NCI-H1105 (cell line): ENCODE measurements around the gene SGK1.
"Not testable (repeated sequence)": the region's sequence is repeated elsewhere in the genome, so short reads cannot be mapped to it uniquely, and the experiment has no call there.

Experiments used
- DNase-seq: peaks from one replicate; lab custom pipeline; 2025; lab: John Stamatoyannopoulos, UW

The SGK1 gene

DNA sequence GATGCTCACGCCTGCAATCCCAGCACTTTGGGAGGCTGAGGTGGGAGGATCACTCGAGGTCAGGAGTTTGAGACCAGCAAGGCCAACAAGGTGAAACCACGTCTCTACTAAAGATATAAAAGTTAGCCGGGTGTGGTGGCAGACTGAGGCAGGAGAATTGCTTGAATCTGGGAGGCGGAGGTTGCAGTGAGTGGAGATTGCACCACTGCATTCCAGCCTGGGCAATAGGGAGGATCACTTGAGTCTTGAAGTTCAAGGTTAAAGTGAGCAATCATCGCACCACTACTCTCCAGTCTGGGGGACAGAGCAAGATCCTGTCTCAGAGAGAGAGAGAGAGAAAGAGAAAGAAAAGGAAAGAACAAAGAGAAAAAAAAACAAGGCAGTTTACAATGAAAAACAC, 13.5 kb downstream of the SGK1 start:
- DNase-seq: not testable (repeated sequence)

- no peak for DNase-seq
Observed at GRCh38 chr6:134303891-134304290, 14.0 kb downstream of the SGK1 start.

DNA sequence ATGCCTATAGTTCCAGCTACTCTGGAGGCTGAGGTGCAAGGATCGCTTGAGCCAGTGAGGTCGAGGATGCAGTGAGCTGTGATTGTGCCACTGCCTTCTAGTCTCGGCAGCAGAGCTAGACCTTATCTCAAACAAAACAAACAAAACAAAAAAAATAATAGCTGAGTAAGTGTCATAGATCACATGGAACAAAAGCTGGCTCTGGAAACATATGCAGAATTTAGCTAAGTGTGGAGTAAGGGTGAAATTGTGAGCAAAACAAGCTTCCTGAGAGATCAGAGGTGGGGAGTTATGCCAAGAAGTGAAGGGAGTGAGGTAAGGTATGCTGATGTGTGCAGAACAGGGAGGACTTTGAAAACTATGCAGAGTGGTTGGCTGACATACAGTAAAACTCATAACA, 18.7 kb downstream of the SGK1 start:
- no peak for DNase-seq

DNA sequence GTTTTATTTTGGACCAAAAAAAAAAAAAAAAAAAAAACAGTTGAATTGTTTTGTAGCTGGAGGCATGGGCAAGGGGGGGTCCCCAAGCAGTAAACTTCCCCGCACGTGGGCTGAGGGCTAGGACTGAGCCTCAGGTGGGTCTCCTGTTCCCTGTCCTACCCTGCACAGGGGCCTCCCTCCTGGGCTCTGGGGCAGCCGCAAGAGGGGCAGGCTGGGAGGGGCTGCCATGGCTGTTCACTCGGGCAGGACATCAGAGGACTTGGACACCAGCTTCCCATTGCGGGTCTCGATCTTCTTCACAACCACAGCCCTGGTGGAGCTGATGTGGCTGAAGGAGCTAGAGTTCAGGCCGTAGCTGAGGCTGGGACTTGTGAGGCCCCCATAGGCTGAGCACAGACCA, 21.1 kb downstream of the SGK1 start:
- DNase-seq: no peak

GRCh38 chr6:134295953-134296553, 21.9 kb downstream of the SGK1 start:
- no peak for DNase-seq

GRCh38 chr6:134293659-134294161, 24.2 kb downstream of the SGK1 start:
- no peak for DNase-seq

- DNase-seq: no peak
Observed at GRCh38 chr6:134291156-134291555, 26.8 kb downstream of the SGK1 start.

- DNase-seq: no peak
Observed at GRCh38 chr6:134289204-134289575, 28.7 kb downstream of the SGK1 start.

- no peak for DNase-seq
Observed at GRCh38 chr6:134288538-134289203, 29.2 kb downstream of the SGK1 start.

GRCh38 chr6:134287859-134288537, 29.9 kb downstream of the SGK1 start:
- DNase-seq: no peak

DNA sequence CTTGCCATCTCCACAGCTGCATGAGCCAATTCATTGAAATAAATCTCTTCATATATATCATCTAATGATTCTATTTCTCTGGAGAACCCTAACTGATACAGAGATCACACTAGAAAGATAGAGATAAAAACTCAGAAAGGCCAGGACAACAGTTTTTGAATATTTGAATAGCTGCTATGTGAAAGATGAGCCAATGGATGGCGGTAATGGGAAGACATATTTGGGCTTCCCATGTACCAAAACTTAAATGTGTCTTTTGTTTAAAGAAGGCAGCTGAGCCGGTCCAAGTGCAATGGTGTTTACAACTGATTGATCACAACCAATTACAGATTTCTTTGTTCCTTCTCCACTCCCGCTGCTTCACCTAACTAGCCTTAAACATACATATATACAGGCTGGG, 35.1 kb downstream of the SGK1 start:
- DNase-seq: no peak

DNA sequence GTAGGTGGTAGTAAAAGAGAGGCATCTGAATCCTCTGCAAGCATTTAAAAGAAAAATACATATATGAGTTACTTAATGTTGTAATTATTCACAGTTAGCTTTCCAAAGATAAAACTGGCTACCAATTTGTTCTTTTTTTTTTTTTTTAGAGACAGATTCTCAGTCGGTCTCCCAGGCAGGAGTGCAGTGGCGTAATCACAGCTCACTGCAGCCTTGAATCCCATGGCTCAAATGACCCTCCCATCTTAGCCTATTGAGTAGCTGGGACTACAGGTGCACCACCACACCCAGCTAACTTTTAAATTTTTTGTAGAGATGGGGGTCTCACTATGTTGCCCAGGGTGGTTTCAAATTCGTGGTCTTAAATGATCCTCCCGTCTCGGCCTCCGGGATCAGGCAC, 36.5 kb downstream of the SGK1 start:
- no peak for DNase-seq

DNA sequence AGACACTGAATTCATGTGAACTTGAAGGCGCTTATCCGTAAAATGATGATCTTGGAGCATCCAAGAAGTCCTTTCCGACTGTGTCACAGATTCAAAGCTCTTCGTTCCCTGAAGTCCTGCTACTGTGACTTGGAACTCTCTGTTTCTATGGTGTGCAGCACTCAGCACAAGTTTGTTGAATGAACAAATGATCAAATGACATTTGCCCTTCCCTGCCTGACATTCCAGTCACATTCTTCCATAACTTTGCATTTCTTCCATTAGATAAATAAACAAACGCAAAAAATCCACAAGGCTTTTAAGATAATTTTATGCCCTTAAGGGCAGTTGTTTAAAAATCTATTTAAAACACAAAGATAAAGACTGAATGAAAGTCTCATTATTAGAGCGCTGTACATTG, 39.9 kb downstream of the SGK1 start:
- no peak for DNase-seq

DNA sequence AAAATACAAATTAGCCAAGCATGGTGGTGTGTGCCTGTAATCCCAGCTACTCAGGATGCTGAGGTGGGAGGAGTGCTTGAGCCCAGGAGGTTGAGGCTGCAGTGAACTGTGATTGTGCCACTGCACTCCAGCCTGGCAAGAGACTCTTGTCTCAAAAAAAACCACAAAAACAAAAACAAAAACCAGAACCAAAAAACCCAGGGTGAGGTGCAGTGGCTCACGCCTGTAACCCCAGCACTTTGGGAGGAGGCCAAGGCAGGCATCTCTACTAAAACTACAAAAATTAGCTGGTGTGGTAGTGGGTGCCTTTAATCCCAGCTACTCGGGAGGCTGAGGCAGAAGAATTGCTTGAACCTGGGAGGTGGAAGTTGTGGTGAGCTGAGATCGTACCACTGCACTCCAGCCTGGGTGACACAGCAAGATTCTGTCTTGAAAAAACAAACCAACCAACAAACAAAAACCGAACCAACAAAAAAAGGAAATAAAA, 41.0 kb downstream of the SGK1 start:
- not testable (repeated sequence) for DNase-seq

DNA sequence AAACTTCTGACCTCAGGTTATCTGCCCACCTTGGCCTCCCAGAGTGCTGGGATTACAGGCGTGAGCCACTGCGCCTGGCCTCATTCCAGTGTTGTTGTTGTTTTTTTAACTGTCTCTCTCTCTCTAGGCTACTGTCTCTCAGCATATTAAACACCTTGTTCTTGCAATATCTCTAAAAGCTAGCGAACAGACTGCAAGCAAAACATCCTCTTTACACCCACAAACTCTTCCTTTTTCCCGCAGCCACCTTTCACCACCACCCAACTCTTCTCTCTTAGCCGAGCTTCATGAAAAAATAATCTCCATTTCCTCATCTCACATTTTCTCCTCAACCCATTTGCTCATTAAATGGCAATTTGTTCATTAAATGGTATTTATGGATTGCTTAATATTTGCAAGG, 45.5 kb downstream of the SGK1 start:
- no peak for DNase-seq

- DNase-seq: peak; percentile 45
Observed at GRCh38 chr6:134267917-134268361, 50.0 kb downstream of the SGK1 start.

DNA sequence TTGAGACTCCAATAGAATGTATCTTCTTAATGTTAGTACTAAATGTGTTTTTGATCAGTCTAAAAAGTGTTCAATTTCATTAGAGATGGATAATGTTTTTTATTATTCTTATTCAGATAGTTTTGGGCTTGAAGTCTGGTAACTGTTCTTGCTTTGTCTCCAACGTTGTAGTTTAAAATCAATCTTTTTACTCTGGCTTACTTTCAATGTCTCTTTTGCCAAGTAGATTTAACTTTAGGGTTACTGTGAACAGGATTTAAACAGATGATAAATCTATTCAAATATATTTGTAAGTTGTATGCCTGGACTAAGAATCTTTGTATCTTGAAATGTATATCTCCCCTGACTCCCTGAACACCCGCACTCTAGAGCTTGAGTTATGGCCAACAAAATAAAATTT, 51.1 kb downstream of the SGK1 start:
- no peak for DNase-seq

- DNase-seq: no peak
Observed at GRCh38 chr6:134261766-134262165, 56.1 kb downstream of the SGK1 start.

- DNase-seq: no peak
Observed at GRCh38 chr6:134258849-134259306, 59.0 kb downstream of the SGK1 start.

- no peak for DNase-seq
Observed at GRCh38 chr6:134257516-134257915, 60.4 kb downstream of the SGK1 start.

- no peak for DNase-seq
Observed at GRCh38 chr6:134256862-134257261, 61.0 kb downstream of the SGK1 start.

DNA sequence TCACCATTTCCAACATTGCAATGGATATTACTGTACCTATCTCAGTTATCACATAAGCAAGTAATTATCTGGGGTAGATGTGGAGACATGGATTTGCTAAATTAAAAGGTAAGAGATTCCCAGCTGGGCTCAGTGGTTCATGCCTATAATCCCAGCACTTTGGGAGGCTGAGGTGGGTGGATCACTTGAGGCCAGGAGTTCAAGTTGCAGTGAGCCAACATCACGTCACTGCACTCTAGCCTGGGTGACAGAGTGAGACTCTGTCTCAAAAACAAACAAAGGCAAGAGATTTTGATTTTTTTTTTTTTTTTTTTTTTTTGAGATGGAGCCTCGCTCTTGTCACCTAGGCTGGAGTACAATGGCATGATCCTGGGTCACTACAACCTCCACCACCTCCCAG, 62.6 kb downstream of the SGK1 start:
- not testable (repeated sequence) for DNase-seq

- no peak for DNase-seq
Observed at GRCh38 chr6:134254118-134254517, 63.8 kb downstream of the SGK1 start.
